Hematopoietic multipotent progenitor cell treated with erythropoietin and hydrocortisone succinate and interleukin-3 and kit ligand, for 15 days (in vitro differentiated cells): ENCODE data around the gene RCOR1.
"Not testable (repeated sequence)": the region's sequence is repeated elsewhere in the genome, so short reads cannot be mapped to it uniquely, and the experiment has no call there.

Experiments used
- DNase-seq: peaks from one replicate; pipeline ENCODE4 v3.0.0-alpha.2; 2015; ENCODE audit warnings: low spot score

The RCOR1 gene

DNA sequence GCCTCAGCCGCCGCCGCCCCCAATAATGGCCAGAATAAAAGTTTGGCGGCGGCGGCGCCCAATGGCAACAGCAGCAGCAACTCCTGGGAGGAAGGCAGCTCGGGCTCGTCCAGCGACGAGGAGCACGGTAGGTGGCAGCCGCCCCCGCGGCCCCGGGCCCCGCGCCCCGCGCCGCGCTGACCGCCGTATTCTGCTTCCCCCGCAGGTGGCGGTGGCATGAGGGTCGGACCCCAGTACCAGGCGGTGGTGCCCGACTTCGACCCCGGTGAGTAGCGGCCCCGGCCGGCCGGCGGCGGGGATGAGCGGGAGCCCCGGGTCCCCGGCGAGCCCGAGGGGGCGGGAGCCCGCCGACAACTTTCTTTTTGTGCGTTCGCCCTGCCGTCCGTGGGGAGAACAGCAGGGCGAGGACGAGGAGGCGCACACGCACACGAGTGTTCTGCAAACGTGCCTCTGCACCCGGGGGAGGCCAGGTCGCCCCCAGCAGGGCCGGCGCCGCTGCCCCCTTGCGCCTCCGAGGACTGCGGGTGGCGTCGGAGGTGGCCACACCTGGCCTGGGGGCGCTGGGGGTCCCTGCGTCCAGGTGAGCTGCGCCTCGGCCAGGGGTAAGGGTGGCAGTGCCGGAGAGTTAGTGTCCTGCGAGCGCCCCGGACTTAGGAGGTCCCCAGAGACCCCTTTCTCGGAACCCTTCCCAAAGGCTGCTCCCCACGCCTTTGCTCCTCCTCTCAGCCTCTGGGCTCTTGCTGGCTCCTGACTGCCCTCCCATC, 794 bp downstream of the RCOR1 start:
- peak; percentile 65 for DNase-seq

DNA sequence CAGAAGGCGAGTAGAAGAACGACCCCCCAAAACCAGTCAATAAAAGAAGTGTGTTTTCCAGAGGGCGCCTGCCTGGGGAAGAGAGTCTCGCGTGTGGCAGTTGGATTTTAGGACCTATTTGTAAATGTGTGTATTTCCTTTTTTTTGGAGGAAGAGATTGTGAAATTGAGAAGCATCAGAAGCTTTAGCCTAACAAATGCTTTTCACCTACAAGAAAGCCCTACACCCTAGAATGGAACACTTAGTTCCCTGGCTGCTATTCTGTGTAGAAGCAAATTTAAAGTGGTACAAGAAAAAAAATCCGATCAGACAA, 1.3 kb downstream of the RCOR1 start:
- DNase-seq = no peak

DNA sequence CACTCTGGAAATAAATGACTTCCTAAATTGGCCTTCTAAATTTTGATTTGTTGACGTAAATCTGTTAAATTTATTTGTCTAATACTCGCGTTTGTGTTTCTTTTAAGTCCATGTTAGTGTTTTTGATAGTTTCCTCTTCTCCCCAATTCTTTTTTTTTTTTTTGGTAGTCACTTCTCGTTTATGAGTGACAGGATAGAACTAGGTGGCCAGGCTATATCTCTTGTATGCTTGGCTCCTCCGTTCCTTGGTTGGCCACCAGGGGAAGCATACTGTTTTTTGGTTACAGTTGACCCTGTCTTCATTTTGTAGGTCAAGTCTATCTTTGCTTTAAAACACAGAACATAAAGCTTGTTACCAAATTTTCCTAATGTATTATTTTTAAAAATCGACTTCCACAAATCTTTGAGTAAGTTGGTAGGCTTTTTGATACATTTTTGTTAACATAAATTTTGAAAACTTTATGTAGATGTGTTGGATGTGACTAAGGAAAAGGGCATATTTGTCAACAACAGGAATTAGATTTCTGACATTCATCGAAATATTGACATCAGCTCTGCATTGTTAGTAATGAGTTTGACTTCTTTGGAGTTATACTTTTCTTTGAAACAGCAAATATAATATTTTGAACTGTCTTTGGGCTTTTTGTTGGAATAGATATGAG, 2.2 kb downstream of the RCOR1 start:
- peak; percentile 80 for DNase-seq

DNA sequence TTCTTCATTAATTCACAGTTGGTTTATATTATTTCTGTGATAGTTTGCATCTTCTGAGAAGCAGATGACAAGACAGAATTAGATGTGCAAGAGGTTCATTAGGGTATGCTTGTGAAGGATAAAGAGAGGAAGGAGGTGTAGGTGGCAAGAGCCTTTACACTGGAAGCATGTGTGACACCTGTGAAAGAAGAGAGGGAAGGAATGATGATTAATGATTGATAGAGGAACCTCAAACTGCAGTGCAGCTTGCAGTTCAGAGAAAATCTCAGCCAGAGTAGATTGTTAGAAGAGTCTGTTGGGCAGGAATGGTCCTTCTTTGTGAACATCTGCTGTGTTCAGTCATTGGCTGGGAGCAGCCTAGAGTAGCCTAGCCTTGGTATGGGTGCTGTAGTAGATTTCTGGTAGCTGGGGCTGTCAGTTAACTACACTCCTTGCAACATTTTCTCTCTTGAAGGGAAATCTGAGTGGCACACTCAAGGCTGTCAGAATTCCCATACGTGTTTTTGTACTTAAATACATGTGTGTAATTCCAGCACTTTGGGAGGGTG, 9.0 kb downstream of the RCOR1 start:
- no peak for DNase-seq

DNA sequence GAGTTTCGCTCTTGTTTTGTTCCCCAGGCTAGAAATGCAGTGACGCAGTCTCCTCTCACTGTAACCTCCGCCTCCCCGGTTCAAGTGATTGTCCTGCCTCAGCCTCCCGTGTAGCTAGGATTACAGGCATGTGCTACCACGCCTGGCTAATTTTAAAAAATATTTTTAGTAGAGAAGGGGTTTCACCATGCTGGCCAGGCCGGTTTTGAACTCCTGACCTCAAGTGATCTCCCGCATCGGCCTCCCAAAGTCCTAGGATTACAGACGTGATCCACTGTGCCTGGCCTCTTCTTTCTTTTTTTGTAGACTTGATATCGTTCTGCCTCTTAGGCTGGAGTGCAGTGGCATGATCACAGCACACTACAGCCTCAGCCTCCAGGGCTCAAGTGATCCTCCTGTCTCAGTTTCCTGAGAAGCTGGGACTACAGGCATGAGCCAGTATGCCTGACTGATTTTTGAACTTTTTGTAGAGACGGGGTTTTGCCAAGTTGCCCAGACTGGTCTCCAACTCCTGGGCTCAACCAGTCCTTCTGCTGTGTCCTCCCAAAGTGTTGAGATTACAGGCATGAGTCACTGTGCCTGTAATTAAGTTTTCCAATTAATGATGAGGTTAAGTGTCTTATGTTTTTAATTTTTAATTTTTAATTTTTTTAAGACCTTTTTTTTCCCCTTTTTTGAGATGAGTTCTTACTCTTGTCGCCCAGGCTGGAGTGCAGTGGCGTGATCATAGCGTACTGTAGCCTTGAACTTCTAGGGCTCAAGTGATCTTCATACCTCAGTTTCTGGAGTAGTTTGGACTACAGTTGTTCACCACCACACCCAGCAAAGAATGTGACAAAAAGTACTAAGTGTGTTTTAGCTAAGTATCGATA, 10.2 kb downstream of the RCOR1 start:
- no peak for DNase-seq

DNA sequence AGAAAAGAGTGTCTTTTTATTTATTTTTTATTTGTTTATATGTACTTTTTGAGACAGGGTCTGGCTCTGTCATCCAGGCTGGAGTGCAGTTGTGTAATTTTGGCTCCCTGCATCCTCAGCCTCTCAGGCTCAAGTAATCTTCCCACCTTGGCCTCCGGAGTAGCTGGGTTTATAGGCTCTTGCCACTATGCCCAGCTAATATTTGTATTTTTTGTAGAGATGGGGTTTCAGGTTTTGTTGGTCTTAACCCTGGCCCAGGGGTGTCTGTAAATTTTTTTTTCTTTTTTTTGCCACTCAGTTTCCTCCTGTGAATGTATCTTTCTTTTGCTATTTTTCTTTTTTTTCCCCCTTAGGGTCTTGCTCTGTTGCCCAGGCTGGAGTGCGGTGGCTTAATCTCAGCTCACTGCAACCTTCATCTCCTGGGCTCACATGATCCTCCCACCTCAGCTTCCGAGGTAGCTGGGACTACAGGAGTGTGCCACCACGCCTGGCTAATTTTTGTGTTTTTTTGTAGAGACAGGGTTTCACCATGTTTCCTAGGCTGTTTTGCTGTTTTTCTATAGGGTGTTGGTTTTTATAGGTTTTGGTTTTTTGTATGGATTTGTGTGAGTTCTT, 11.0 kb downstream of the RCOR1 start:
- no peak for DNase-seq

DNA sequence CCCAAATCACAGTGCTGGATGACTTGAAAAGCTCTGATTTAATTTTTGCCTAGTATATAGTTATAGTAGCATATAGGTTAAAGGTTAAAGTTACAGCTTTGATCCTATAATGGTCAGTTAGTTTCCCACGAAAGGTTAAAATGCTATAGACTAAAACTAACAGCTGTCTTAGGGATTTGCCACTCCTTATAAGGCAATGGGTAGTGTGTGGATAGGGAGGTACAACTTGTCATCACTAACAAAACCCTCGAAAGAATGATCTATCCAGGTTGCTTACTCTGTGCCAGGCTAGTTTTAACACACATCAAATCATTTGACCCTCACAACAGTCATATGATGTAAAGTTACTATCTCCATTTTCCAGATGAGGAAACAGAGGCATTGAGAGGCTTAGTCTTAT, 11.7 kb downstream of the RCOR1 start:
- DNase-seq = no peak

DNA sequence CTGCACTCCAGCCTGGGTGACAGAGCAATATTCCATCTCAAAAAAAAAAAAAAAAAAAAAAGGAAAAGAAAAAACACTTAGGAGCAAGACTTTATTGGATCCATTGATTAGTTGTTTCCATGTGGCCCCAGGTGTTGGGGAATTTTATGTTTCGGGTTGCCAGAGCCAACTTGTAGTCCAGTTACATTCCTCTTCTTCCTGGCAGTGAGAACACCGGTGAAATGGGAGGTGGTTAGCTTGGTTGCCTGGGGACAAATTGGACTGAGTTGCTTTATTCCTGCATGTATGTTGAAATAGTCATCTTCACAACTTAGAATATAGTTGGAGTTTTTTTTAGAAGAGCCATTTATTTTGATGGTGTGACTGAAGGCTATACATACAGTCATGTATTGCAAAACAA, 12.6 kb downstream of the RCOR1 start:
- no peak for DNase-seq

DNA sequence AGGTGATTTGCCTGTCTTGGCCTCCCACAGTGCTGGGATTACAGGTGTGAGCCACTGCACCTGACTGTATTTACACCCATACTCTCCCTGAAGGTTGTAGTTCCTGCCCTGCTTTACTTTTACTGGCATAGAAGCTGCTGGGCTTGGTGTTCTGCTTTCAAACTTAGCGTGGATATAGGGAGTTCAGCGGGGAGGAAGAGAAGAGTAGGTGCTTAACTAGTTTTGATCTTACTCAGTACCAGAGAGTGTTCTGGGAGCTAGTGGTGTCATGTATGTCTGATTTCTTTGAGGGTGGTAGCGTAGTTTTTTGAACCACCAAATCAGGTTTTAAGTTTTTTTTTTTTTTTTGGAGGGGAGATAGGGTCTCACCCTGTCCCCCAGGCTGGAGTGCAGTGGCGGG, 13.8 kb downstream of the RCOR1 start:
- DNase-seq = no peak

DNA sequence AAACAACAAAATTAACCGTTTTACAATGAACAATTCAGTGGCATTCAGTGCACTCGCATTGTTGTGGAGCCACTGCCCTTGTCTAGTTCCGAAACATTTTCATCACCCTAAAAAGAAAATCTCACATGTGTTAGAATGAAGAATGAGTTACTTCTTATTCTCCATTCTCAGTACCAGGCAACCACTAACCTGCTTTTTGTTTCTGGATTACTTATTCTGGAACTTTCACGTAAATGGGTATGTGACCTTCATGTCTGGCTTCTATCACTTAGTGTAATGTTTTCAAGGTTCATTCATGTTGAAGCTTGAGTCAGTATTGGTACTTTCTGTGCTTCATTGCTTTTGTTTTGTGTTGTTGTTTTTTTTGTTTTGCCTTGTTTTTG, 15.6 kb downstream of the RCOR1 start:
- DNase-seq = no peak

DNA sequence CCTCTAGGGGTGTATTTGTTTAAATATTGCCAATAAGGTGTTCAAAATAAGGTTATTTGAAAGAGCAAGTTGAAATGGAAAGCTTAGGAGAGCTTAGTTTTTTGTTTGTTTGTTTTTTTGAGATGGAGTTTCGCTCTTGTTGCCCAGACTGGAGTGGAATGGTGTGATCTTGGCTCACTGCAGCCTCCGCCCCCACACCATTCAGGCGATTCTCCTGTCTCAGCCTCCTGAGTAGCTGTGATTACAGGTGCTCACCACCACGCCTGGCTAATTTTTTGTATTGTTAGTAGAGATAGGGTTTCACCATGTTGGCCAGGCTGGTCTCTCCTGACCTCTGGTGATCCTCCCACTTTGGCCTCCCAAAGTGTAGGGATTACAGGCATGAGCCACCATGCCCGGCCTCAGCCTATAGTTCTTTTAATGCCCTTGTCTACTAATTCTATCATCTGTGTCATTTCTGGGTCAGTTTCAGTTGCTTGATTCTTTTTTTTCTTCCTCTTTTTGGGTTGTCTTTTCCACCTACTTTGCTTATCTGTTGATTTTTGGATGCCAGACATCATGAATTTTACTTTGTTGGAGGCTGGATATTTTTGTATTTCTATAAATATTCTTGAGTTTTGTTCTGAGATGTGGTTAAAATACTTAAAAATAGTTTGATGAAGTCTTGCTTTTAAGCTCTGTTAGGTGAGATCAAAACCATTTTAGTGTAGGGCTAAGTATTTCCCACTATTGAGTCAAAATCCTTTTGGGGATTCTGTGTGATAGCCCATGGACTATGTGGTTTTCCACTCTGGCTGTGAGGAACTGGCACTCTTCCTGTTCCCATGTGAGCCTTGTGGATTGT, 18.7 kb downstream of the RCOR1 start:
- no peak for DNase-seq

DNA sequence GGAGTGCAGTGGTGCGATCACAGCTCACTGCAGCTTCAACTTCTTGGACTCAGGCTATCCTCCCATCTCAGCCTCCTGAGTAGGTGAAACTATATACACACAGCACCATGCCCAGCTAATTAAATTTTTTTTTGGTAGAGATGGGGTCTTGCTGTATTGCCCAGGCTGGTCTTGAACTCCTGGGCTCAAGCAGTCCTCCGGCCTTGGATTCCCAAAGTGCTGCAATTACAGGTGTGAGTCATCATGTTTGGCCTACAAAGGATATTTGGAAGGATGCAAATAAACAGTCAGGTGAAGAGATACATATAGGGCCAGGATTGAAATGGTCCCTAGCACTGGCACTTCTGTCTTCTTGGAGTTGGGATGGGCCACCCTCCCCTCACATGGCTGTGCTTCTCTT, 23.9 kb downstream of the RCOR1 start:
- DNase-seq = no peak

DNA sequence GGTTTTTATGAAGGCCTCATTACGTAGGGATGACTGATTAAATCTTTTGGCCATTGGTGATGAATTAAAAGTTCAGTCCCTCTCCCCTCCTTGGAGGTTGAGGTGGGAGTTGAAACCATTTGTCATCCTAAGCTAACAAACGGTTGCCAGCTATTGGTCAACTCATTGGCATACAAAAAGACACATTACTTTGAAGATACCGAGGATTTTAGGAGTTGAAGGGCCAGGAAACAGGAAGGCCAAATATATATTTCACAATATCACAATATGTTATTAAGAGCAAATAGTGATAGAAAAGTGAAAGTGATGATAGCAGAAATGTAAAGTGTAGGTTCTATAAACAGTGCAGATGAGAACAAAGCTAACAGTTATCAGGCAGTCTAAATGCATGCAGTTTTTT, 24.4 kb downstream of the RCOR1 start:
- no peak for DNase-seq

DNA sequence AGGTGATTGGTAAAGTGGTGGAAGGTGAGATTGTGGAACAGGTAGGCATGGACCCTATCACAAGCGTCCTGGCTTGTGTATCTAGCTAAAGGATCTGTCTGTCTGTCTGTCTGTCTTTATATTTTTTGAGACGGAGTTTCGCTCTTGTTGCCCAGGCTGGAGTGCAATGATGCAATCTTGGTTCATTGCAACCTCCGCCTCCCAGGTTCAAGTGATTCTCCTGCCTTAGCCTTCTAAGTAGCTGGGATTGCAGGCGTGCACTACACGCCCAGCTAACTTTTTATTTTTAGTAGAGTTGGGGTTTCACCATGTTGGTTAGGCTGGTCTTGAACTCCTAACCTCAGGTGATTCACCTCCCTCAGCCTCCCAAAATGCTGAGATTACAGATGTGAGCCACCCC, 26.6 kb downstream of the RCOR1 start:
- DNase-seq = not testable (repeated sequence)

DNA sequence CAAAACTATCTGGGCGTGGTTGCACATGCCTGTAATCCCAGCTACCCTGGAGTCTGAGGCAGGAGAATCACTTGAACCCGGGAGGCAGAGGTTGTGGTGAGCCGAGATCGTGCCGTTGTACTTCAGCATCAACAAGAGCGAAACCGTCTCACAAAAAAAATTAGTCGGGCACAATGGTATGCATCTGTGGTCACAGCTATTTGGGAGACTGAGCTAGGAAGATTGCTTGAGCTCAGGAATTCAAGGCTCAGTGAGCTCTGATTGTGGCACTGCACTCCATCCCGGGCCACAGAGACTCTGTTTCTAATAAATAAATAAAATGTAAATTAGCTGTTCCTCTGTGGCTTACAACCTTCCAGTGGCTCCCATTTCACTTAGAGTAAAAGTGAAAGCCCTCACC, 28.0 kb downstream of the RCOR1 start:
- no peak for DNase-seq

DNA sequence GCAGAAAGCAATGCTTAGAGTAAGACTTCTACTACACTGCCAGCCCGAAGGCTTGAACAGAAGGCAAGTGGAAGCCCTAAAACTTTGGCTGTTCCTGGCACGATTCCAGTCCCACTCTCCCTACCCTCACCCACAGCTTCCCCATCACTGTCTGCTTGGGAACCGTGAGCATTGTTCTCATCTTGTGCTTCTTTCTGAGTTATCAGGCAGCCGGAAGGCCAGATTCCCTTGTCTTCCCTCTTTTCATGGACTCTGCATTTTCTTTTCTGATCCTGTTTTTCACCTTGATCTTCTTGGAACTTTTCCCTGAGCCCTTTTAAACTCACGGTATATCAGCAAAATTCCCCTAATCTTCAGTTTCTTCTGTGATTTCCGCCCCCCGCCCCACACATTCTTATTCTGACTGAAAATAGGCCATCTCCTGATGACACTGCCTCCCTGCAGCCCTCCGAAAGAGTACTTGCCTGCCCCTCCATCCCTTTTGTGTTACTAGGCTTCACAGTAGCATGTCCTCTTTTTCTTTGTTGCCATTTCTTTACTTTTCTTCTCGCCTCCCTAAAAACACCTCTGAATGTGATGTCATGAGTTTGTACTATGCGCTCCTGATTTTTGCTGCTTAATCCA, 29.9 kb downstream of the RCOR1 start:
- DNase-seq = no peak

DNA sequence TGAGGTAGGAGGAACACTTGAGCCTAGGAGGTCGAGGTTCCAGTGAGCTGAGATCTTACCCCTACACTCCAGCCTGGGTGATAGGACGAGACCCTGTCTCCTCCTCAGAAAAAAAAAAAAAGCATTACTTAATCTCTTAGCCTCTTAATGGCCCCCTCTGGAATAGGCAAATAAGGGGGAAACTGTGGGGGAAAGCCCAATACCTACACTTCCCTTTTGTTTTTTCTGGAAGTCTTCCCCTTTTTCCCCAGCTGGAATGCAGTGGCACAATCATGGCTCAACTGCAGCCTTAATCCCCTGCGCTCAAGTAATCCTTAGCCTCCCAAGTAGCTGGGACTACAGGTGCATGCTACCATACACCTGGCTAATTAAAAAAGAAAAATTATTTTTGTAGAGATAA, 32.2 kb downstream of the RCOR1 start:
- DNase-seq = no peak

DNA sequence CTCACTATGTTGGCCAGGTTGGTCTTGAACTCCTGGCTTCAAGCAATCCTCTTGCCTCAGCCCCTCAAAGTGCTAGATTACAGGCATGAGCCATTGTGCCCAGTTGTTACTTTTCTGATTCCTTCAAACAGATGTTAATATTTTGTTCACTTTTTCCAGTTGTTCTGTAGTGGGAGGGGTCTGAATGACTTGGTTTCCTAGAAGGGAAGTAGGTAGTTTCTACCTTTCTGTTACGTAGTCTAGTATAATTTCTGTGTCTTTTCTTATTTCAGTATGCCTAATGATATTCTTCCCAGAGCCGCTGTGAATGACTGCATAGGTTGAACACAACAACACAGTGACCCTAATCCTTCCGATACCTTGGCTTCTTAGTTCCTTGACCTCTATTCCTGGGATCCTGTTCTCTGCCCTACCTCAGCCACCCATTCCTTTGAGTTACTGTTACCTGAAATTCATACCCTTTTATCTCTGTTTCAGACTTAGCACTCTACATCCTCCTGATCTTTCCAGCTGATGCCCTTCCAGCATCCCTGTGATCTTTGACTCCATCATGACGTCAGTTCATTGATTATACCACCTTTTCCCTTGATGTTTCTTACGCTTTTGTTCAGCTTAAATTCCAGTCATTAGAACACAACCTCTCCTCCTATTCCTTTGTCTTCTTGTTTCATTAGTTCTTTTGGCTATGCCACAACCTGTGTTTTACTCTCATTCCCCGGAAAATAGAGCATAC, 33.3 kb downstream of the RCOR1 start:
- no peak for DNase-seq

DNA sequence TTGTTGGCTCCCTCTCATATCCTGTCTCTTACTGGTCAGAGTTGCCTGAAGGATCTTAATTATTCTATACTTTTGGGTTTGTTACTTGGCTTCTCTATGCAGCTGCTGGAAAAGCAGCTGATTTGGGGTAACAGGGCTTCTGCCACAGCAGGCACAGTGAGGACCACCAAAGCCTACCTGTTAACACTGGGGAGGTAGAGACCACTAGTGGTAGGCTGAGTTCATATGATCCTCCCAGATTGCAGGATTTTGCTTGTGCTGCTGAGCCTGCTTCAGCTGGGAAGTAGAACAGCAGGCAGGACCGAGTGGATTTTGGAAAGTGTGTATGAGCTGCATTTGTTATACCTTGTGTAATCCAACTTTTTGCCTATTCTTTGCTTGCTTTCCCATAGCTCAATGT, 34.1 kb downstream of the RCOR1 start:
- DNase-seq = no peak

DNA sequence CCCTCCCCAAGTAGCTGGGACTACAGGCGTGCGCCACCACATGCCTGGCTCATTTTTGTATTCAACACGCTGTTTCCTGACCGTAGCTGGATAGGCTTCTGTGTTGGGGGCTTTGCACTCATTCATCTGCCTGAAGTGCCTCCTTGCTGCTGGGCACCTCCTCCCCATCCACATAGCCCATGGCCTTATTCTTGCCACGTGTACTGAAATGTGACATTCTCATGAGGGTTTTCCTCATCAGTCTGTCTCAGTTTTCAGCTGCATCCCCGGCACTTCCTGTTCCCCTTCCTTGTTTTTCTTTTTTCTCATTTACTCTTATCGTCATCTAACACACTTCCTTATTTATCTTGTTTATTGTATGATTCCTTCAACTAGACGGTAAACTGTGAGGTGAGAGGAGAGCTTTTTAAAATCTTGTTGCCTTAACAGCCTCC, 36.6 kb downstream of the RCOR1 start:
- no peak for DNase-seq
